GM19240 (cell line): Measurements from ENCODE around the gene TNNC2.
"Not testable (repeated sequence)": the region's sequence is repeated elsewhere in the genome, so short reads cannot be mapped to it uniquely, and the experiment has no call there.

ENCODE experiments used
- DNase-seq: peaks from one replicate; pipeline ENCODE4 v3.0.0; 2011; ENCODE audit warnings: low spot score; ENCODE audit not compliant: insufficient read length

The TNNC2 gene

DNA sequence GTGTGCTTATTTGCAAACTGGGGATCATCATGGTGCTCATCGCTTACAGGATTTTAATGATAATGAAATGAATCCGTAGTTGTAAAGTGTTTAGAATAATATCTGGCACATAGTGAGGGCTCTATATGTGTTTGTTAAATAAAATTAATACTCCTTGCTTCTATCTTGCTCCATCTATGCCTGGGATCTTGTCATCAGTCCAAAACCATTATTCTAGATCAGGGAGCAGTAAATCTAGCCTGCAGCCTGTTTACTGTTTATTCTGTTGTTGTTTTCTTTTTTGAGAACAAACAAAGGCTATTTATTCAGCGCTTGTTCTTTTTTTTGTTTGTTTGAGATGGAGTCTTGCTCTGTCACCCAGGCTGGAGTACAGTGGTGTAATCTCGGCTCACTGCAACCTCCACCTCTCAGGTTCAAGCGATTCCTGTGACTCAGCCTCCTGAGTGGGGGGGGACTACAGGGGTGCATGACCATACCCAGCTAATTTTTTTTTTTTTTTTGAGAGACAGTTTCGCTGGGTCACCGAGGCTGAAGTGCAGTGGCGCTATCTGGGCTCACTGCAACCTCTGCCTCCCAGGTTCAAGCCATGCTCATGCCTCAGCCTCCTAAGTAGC is 22.0 kb upstream of the TNNC2 start:
- no peak for DNase-seq

DNA sequence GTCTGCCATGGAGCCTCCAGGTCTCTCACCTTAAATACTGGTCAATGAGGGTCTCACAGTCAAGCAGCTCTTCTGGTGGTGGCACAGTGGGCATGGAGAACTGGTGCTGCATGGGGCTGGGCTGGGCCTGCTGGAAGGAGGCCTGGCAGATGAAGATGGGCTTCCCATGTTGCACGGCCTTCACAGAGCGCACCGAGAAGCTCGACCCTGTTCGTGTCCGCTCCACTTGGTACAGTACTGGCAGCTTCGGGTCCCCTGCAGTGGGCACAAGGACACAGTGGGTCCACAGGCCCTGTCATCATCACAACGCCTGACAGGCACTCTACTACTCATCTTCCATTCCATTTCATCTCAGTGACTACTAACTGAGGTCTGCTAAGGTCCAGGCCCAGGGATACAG is 21.3 kb upstream of the TNNC2 start:
- DNase-seq, result no peak

DNA sequence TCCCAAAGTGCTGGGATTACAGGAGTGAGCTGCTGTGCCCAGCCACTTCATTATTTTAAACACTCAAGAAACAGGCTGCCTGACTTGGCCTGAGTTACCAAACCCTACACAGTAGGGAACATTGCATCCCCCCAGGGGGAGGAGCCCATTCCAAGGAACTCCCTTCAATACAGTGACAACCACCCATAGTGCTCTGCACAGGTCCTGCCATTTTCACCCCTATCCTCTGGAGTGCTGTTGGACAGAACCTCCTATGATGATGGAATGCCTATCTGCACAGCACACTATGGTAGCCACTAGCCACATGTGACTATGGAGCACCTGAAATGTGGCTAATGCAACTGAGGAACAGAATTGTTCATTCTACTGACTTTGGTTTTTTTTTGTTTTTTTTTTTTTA is 18.3 kb upstream of the TNNC2 start:
- DNase-seq, result no peak

DNA sequence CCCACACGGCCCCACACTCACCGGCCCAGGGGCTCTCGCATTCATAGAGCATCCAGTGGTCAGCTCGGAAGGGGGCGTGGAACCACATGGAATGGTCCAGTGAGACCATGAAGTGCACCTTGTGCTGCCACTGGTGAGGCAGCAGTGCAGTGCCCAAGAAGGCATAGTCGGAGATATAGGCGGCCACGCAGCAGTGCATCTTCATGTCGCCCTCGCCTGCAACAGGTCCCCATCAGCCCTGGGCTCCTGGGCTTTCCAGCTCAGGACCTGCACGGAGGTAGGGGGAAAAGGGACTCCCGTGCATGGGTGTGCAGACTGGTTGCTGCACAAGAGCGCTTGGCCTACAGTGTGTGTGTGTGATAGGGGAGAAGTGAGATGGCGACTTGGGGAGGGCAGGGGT is 16.4 kb upstream of the TNNC2 start:
- no peak for DNase-seq

DNA sequence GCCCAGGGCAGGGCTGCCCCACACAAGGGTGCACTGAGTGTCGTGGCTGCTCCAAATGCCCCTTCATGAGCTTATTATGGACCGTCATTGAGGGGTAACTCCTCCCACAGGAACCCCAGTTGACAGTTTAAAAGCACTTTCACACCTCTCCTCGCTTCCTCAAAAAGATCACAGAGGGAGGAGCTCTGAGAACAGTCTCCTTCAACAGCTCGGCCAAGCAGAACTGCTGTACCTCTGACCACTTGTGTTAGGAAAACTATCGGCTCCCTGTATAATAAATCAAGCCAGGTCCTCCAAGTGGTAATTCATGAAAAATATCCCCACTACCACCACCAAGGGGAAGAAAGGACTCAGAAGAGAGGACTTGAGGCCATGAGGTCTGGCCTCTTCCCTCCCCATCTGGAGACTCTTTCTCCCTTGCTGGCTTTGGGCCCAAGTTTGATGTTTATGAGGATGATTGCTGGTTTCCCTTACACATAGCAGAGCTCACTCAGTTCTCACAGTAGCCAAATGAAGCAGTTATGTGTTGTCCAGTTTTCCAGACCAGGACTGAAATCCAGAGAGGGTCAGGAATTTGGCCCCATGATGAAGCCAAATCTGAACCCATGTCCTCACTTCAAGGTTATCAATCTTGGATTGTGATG is 15.2 kb upstream of the TNNC2 start:
- DNase-seq, result no peak

DNA sequence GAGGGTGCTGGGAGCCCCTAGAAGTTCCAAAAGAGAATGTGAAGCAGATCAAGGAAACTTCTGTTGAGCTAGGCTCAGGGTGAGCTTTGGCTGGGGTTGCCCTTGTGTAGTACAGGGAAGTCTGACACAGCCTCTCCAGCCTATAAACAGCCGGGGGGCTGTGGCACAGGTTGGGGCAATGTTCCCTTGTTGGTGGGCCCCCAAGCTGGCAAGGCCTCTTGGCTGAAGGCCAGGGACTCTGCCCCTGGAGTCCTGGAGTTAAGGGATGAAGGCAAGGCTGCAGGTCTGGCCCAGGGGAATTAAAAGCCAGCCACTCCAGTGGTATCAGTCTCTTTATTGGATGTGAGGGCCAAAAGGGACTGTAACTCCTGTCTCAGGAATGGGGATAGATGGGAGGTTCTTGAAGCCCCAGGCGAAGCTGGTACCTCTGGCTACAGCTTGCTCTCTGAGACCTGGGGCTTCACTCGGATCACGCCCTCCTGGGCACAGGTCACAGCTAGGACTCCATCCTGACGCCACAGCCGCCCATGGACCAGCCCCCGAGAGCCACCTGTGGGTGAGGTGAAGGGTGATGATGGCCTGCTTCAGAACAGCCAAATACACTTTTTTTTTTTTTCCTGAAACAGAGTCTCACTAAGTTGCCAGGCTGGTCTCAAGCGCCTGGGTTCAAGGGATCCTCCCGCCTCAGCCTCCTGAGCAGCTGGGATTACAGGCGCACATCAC is 14.5 kb upstream of the TNNC2 start:
- DNase-seq, result no peak

DNA sequence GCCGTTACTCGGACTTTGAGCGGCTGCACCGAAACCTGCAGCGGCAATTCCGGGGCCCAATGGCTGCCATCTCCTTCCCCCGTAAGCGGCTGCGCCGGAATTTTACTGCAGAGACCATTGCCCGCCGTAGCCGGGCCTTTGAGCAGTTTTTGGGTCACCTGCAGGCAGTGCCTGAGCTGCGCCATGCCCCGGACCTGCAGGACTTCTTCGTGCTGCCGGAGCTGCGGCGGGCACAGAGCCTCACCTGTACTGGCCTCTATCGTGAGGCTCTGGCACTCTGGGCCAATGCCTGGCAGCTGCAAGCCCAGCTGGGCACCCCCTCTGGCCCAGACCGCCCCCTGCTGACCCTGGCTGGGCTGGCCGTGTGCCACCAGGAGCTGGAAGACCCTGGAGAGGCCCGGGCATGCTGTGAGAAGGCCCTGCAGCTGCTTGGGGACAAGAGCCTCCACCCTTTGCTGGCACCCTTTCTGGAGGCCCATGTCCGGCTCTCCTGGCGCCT is 13.6 kb upstream of the TNNC2 start:
- no peak for DNase-seq

DNA sequence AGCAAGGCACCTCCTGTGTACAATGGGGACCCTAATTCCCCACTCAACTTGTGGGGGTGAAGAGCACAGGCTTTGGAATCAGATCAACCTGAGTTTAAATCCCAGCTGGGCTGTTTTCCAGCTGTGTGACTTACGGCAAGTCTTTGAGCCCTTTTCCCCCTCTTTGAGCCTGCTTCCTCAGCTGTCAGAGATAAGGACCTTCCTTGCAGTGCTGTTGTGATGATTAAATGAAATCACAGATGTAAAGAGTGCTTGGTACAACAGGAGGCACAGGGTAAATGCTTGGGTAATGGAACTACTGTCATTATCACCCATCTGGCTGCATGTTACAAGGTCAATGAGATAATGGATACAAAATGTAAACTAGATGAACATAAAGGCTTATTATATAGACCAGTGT is 9.7 kb upstream of the TNNC2 start:
- DNase-seq, result no peak

DNA sequence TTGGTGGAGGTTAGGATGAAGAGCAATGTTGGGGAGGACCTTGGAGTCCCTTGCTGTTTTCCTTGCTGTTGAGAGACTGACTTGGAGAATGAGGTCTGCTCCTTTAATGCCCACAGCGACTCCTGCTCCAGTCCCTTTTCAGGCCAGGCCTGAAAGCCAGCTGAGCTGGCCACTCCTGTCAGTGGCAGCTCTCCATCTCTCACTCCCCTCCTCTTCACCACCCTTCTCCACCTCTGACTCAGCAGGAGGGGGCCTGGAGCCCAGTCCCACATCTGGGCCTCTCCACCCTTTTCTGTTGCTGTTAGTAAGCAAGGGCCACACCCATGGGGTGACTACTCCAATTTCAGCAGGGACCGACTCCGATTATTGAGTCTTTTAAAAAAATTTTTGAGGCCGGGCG is 8.7 kb upstream of the TNNC2 start:
- DNase-seq, result no peak

DNA sequence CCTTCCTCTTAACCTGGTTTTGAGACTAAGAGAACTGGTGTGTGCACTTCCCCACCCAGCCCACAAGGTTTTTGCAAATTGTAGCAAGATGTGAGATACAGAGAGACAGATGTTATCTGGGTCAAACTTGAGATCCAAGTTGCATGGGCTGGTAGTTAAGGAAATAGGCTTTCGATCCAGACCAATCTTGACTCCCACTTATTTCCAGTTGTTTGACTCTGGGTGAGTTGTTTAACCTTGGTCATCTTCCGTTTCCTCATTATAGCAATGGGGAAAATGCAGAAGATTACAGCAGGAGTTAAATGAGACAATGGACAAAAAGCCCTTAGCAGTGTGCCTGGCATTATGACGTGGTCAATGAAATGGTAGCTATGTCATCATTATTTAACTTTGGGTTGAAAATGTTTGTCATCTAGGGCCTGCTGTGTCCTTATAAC is 8.2 kb upstream of the TNNC2 start:
- no peak for DNase-seq

DNA sequence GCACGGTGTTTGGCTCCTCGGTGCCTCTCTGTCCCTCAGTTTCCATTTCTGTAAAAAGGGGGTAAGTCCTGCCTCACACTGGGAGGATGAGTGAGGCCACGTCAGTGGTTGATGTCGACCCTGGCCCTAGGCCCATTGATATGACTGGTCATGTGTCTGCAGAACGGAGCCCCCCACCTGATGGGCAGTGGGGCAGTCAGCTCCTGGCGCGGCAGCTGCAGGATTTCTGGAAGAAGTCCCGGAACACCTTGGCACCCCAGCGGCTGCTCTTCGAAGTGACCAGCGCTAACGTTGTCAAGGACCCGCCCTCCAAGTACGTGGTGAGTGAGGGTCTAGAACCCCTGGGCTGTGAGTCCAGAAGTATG is 7.7 kb upstream of the TNNC2 start:
- DNase-seq, result no peak

DNA sequence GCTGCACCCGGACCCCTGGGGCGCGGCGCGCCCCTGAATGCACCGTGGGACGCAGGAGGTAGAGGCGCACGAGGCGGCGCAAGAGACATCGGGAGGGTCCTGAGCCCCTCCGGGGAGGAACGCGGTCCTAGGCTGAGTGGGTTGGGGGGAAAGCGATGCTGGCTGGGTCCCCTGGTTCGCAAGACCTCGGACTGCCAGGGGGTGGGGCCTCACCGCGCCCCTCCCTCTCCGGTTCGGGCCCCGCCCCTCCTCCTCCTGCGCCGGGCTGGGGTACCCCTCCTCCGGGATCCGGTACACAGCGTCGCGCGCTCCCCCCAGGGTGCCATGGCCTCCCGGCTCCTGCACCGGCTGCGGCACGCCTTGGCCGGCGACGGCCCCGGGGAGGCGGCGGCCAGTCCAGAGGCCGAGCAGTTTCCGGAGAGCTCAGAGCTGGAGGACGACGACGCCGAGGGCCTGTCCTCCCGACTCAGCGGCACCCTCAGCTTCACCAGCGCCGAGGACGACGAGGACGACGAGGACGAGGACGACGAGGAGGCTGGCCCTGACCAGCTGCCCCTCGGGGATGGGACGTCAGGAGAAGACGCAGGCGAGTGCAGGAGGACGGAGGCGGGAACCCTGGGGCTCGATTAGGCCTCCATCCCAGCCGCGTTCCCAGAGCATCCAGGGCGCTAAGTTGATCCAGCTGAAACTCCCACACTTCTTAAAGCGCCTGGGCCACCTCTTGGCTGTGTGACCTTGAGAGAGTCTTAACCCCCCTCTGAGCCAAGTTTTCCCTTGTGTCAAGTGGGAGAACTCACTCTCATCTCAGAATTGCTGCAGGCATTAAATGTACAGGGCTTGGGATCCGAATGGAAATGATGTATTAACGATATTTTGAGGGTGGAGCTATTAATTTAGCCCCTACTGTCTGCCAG is 7.0 kb upstream of the TNNC2 start:
- no peak for DNase-seq

DNA sequence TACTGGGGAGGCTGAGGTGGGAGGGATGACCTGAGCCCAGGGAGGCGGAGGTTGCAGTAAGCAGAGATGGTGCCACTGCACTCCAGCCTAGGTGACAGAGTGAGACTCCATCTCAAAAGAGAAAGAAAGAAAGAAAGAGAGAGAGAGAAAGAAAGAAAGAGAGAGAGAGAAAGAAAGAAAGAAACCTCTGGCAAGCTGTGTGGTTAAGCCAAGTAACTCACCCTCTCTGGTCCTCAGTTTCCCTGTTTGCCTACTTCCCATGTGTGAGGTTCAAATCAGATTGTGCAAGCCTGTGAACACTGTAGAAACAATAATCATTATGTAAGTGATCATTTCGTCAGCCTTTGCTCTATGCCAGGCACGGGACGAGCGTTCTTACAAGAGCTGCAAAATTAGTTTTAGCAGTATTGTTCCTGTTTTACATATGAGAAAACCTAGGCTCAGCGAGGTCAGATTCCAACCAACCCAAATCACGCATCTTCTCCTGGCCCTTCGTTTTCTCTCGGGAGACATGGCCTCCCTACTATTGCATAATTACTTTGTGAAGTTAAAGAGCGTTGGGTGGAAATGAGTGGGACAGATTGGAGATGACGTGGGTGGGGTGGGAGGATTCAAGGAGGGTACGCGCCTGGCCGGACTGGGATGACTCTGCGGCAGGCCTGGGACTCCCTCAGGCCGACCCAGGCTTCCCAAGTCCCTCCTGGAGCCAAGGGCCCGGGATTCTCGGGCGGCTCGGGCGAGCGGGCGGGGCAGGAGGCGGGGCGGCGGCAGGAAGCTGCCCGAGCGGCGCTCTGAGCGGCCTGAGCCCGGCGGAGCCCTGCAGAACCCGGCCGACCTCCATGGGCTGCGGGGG is 6.1 kb upstream of the TNNC2 start, which contains the start of gene SNX21:
SNX21 (plus strand) TSS at position 770 of the 853 bp plus-strand sequence. CDS start 121 bp downstream, outside the sequence.
- no peak for DNase-seq

DNA sequence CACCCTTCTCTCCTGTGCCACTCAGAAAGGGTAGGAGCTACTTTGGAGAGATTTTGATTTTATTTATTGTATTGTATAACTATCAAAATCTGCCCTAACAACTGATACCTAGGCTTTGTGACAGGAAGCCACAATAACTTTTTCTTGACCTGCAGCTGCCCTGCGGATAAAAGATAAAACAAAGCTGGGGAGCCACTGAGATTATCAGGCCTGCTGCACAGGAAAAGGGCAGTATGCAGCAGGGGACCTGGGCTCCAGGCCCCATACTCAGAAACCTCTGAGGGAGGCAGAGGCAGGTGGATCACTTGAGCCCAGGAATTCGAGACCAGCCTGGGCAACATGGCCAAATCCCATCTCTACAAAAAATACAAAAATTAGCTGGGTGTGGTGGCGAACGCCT is 5.5 kb upstream of the TNNC2 start:
- DNase-seq, result no peak

DNA sequence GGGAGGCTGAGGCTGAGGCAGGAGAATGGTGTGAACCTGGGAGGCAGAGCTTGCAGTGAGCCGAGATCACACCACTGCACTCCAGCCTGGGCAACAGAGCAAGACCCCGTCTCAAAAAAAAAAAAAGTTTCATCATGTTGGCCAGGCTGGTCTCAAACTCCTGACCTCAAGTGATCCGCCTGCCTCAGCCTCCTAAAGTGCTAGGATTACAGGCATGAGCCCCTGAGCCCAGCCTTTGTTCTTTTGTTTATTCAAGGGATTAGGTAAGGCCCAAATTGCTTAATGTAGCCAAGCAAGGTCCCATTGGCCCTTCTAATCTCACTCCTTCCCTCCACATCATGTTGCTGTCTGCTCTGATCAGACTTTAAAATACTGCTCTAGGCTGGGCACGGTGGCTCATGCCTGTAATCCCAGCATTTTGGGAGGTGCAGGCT is 2.6 kb upstream of the TNNC2 start:
- not testable (repeated sequence) for DNase-seq

DNA sequence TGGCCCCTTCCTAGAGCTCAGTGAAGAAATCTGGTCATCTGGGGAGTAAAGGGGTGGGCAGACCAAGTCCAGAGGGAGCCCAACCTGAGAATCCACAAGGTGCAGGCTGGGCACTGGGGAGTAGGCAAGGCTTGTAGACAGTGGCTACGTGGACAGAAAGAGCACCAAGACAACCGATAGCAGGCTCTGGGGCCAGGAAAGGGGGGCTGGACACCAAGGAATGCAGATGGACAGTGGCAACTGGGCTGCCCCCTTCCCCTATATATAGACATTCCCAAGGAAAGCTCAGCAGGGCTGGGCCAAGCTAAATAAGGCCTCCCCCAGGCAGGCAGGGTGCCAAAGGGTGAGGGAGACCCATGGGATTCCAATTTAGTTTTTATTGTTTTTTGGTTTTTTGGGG is 1.5 kb upstream of the TNNC2 start:
- no peak for DNase-seq

DNA sequence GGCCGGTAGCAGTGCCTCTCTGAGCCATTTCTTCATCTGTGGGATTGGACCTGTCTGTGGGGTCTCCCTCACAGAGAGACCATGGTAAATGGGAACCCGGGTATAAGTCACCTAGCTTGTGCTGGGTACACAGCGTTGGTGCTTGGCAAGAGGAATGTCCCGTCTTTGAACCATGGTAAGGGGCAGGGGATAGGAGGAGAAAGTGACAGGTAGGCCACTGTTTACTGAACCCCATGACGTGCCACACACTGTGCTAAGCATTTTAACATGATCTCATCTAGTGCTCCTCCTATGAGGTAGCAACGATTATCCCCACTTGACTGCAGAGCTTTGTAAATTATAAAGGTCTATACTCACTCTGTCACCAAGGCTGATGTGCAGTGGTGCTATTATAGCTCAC is 600 bp upstream of the TNNC2 start:
- no peak for DNase-seq

DNA sequence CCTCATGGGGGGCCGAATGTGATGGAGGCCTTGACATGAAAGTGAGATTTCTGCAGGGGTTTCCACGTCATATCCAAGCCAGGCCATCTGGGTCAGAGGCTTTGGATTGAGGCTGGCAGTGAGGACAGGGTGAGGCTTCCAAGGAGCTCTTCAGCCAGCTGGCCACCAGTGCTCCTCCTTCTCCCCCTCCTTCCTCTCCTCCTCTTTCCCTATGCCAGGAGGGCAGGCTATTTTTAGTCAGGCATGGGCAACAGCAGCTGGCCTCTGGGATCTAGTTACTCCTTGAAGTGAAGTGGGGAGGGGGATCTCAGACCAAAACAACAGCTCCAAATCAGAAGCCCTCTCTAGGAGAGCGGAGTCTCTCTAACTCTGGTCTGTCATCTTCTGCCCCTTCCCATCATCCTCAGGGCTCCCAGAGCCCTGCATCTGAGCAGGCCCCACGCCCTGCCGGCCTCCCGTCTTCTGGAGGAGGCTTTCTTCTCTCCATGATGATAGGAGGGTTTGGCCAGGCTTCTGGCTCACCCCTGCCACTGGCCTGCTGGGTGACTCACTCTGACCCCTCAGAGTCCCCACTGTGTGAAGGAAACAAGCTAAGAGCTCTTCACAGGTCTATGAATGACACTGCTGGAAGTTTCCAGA is 612 bp downstream of the TNNC2 start:
- DNase-seq, result no peak

DNA sequence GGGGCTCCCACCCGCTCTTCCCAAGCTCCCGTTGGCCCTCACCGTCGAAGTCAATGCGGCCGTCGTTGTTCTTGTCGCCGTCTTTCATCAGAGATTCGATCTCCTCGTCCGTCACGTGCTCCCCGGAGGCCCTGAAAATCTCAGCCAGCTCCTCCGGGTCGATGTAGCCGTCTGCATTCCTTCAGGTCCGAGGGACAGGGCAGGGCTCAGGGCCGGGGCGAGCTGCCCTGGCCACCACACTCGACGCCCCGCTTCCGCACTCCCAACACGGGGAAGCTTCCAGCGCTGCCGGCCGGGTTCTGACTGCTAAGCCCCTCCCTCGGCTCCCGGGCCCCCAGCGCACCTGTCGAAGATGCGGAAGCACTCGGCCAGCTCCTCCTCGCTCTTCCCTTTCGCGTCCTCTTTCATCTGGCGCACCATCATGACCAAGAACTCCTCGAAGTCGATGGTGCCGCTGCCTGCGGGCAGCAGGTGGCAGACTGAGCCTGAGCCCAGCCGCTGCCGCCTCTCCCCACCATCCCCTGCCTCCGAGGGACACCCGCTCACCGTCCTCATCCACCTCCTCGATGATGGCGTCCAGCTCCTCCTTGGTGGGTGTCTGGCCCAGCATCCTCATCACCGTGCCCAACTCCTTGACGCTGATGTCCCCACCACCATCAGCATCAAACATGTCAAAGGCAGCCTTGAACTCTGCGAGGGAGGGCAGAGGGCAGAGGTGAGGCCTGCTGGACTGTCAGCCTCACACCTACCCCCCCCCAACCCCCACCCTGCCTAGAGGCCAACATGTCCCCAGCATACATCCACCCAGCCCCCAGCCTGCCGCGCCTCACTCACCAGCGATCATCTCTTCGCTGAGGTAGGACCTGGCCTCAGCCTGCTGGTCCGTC is 2.9 kb downstream of the TNNC2 start:
- DNase-seq, result no peak
